Measurements from ENCODE around the gene PSMD1.
"Not testable (repeated sequence)": the region's sequence is repeated elsewhere in the genome, so short reads cannot be mapped to it uniquely, and the experiment has no call there.

Gene PSMD1

DNA sequence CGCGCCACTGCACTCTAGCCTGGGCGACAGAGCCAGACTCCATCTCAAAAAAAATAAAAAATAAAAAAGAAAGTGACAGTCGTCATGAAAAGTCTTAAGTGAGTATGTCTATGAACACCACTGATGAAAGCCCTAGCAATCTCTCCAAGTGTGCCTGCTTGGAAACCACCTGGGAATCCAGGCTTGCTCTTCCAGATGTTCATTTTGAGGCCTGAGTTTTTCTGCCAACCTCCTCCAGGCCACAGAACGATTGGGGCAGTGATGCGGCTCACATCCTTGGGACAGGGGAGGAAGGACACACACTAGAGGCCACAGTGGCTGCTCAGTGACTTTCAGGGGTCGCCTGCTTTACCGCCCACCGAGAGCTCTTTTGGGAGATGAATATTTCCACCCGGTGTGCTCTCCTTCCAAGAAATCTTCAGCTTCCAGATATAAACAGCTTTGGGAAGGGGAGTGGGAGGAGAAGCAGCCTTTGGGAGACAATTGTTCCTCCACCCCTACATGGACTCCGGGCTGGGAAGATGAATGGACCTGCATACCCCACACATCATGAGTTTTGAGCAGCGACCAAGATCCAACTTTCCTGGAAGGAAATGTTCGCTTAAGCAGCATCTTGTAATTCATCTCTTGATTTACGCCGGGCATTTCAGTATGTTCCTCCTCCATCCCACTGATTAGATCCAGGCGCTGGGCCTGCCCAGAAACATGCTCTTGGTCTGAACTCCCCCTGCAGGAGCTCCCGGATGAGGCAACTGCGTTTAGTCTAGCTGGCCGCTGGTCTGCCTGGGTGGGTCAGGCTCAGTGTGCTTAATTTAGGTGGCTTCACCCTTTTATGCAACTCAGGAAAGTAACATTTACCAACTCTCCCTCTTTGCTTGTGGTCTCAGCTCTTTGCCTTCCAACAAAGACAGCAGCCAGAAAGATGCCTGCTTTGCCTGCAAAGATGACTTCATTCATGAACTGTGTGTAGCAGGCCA, 135.5 kb downstream of the PSMD1 start:
- H3K36me3 Mint-ChIP-seq: no peaks in the 10 kb centered on the region
- DNase-seq: no peak
- H3K4me1 Mint-ChIP-seq: no peaks in the 10 kb centered on the region
- CTCF ChIA-PET: no interaction called here
- peaks cover 86% of the 10 kb centered on the region for H3K27me3 Mint-ChIP-seq
- no peaks in the 10 kb centered on the region for H3K9me3 Mint-ChIP-seq
- no peak overlapping the region for H3K4me3 Mint-ChIP-seq
- H3K27ac Mint-ChIP-seq: no peak overlapping the region

DNA sequence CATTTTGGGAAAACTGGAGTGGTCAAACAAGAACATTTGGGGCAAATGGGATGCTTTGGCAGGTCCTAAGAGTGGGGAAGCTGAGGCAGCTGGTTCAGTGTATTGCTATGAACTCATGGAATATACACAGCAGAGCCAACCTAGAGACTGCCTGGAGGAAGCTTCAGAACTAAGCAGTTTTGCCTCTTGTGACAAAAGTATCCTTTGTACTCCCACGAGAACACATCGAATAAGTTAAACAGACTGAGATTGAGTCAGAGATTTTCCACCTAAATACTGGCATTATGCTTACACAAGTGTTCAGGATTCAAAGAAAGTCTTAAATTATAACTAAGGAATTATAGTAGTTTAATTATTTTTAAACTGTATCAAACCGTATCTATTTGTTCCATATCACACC, 136.5 kb downstream of the PSMD1 start:
- Mint-ChIP-seq H3K4me3 (no peak overlapping the region), H3K36me3 (no peaks in the 10 kb centered on the region), H3K27ac (no peak overlapping the region), H3K27me3 (peaks cover 78% of the 10 kb centered on the region), H3K9me3 (no peaks in the 10 kb centered on the region), H3K4me1 (peaks cover 6% of the 10 kb centered on the region)
- no peak for DNase-seq
- CTCF ChIA-PET: no interaction called here

DNA sequence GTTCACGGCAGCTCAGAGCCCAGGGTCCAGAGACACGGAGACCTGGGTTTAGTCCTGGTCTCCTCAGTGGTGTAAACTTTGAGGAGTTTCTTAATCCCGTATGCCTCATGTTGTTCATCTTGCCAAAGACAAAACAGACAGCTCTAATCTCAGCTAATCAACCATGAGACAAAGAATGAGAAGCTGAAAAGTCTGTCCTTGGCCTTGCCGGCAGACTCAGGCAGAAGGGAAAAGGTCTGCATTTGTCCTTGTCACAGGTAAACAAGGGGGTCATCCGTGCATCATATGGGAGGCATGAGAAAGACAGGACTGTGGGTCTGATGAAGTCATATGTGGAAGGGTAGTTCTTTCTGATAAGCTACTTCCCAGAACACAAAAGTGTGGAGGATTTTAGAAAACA, 139.9 kb downstream of the PSMD1 start:
- Mint-ChIP-seq H3K27me3 (peaks cover 74% of the 10 kb centered on the region), H3K4me3 (peak overlapping the region; percentile 19), H3K36me3 (no peaks in the 10 kb centered on the region), H3K27ac (no peak overlapping the region), H3K9me3 (no peaks in the 10 kb centered on the region), H3K4me1 (peaks cover 13% of the 10 kb centered on the region)
- CTCF ChIA-PET: interaction anchor here (1.5 kb wide), 1 partner anchor 93 kb away, joined by 4 read pairs; no protein-coding TSS in a partner anchor
- no peak for DNase-seq

GRCh38 chr2:231197196-231197595, 140.5 kb downstream of the PSMD1 start:
- CTCF ChIA-PET: interaction anchor here (1.5 kb wide), 1 partner anchor 93 kb away, joined by 4 read pairs; no protein-coding TSS in a partner anchor
- Mint-ChIP-seq H3K27me3 (peaks cover 71% of the 10 kb centered on the region), H3K4me1 (peaks cover 13% of the 10 kb centered on the region), H3K4me3 (peak overlapping the region; percentile 85)
- not testable (repeated sequence) for H3K9me3 Mint-ChIP-seq, DNase-seq, H3K36me3 Mint-ChIP-seq, H3K27ac Mint-ChIP-seq

DNA sequence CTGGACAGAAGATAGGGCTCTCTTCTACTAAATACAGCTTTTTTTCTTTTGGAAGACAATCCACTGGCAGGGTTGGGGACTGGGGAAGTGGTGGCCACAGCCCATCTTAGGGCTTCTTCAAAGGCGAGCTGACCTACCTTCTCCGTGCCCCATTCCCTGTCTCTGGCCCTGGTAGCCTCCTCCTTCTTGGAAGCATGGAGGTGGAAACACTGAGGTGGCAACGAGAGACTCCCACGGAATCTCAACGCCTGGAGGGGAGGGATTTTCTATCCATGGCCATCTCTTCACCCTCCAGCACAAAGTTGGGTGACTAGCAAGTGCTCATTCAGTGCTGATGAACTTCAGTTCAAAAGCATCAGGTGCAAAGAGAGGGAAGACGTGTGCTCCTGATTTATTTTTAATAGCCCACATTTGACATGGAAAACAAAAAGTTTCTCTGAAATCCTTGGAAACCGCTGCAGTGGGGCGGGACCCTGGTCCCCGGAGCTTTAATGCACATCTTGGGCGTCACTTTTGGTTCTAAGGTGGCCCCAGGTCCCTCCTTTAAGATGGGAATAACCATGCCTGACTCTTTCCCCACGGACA, 141.1 kb downstream of the PSMD1 start:
- peaks cover 69% of the 10 kb centered on the region for H3K27me3 Mint-ChIP-seq
- no peaks in the 10 kb centered on the region for H3K36me3 Mint-ChIP-seq
- peaks cover 13% of the 10 kb centered on the region for H3K4me1 Mint-ChIP-seq
- CTCF ChIA-PET: interaction anchor here (1.5 kb wide), 1 partner anchor 94 kb away, joined by 4 read pairs; no protein-coding TSS in a partner anchor
- no peaks in the 10 kb centered on the region for H3K9me3 Mint-ChIP-seq
- H3K4me3 Mint-ChIP-seq: peak overlapping the region; percentile 85
- no peak overlapping the region for H3K27ac Mint-ChIP-seq
- DNase-seq: no peak

GRCh38 chr2:231198291-231199173, 141.9 kb downstream of the PSMD1 start, which contains the start of gene ARMC9:
Gene ARMC9, plus strand, starts transcription at chr2:231198631. Its CDS starts 7,608 bp downstream, at chr2:231206239.
- Mint-ChIP-seq H3K4me3 (peak within 1 kb of the TSS; percentile 85), H3K27ac (no peak within 1 kb of the TSS), H3K36me3 (no peaks in the 10 kb centered on the region)

GRCh38 chr2:231199219-231199618, 142.6 kb downstream of the PSMD1 start:
- DNase-seq: no peak
- CTCF ChIA-PET: no interaction called here
- Mint-ChIP-seq H3K4me1 (peaks cover 13% of the 10 kb centered on the region), H3K27me3 (peaks cover 66% of the 10 kb centered on the region), H3K27ac (no peak overlapping the region), H3K9me3 (no peaks in the 10 kb centered on the region), H3K4me3 (peak overlapping the region; percentile 80), H3K36me3 (no peaks in the 10 kb centered on the region)

More at GRCh38 chr2:231198291-231199173, 141.9 kb downstream of the PSMD1 start, which contains the start of gene ARMC9:
- H3K27me3 Mint-ChIP-seq: peaks cover 73% of the 10 kb centered on the region
- peak; percentile 83 for DNase-seq
- no peaks in the 10 kb centered on the region for H3K9me3 Mint-ChIP-seq
- CTCF ChIA-PET: no interaction called here
- peaks cover 13% of the 10 kb centered on the region for H3K4me1 Mint-ChIP-seq

- Mint-ChIP-seq H3K27ac (no peak overlapping the region), H3K36me3 (no peaks in the 10 kb centered on the region), H3K4me1 (peaks cover 13% of the 10 kb centered on the region), H3K27me3 (peaks cover 49% of the 10 kb centered on the region), H3K9me3 (no peaks in the 10 kb centered on the region), H3K4me3 (no peak overlapping the region)
- no peak for DNase-seq
- CTCF ChIA-PET: no interaction called here
Observed at GRCh38 chr2:231200805-231201474, 144.3 kb downstream of the PSMD1 start.

- H3K27me3 Mint-ChIP-seq: peaks cover 44% of the 10 kb centered on the region
- CTCF ChIA-PET: interaction anchor here (0.6 kb wide), 1 partner anchor 135 kb away, joined by 3 read pairs; no protein-coding TSS in a partner anchor
- H3K9me3 Mint-ChIP-seq: no peaks in the 10 kb centered on the region
- H3K36me3 Mint-ChIP-seq: no peaks in the 10 kb centered on the region
- H3K4me1 Mint-ChIP-seq: peaks cover 13% of the 10 kb centered on the region
- H3K4me3 Mint-ChIP-seq: no peak overlapping the region
- H3K27ac Mint-ChIP-seq: no peak overlapping the region
- DNase-seq: no peak
Observed at GRCh38 chr2:231201475-231201814, 144.8 kb downstream of the PSMD1 start.

DNA sequence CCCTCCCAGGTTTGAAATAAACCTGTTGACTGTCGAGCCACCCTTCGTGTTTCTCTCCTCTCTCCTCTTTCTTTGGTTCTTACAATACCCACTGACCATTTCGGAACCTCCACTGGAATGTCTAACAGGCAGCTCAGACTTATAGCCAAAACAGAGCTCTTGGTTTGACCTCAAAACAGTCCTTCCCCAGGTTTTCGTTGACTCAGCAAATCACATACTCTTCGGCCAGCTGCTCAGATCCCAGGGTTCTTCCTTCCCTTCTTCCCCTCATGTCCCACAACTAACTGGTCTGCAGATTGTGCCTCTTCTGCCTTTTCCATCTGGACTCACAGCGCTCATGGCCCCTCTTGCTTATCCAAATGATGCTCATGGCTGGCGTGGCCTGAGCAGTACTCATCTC, 146.4 kb downstream of the PSMD1 start:
- CTCF ChIA-PET: no interaction called here
- no peak overlapping the region for H3K4me3 Mint-ChIP-seq
- no peaks in the 10 kb centered on the region for H3K36me3 Mint-ChIP-seq
- DNase-seq: no peak
- H3K27ac Mint-ChIP-seq: no peak overlapping the region
- H3K4me1 Mint-ChIP-seq: peaks cover 7% of the 10 kb centered on the region
- H3K27me3 Mint-ChIP-seq: peaks cover 39% of the 10 kb centered on the region
- H3K9me3 Mint-ChIP-seq: no peaks in the 10 kb centered on the region

- no peak for DNase-seq
- CTCF ChIA-PET: no interaction called here
- H3K27ac Mint-ChIP-seq: no peak overlapping the region
- no peaks in the 10 kb centered on the region for H3K36me3 Mint-ChIP-seq
- H3K4me3 Mint-ChIP-seq: no peak overlapping the region
- H3K4me1 Mint-ChIP-seq: peaks cover 2% of the 10 kb centered on the region
- no peaks in the 10 kb centered on the region for H3K9me3 Mint-ChIP-seq
- H3K27me3 Mint-ChIP-seq: peaks cover 30% of the 10 kb centered on the region
Observed at GRCh38 chr2:231204146-231204545, 147.5 kb downstream of the PSMD1 start.

- Mint-ChIP-seq H3K9me3 (no peaks in the 10 kb centered on the region), H3K4me1 (no peaks in the 10 kb centered on the region), H3K36me3 (no peaks in the 10 kb centered on the region), H3K27ac (no peak overlapping the region), H3K4me3 (no peak overlapping the region), H3K27me3 (peaks cover 26% of the 10 kb centered on the region)
- no peak for DNase-seq
- CTCF ChIA-PET: no interaction called here
Observed at GRCh38 chr2:231204581-231204980, 147.9 kb downstream of the PSMD1 start.

DNA sequence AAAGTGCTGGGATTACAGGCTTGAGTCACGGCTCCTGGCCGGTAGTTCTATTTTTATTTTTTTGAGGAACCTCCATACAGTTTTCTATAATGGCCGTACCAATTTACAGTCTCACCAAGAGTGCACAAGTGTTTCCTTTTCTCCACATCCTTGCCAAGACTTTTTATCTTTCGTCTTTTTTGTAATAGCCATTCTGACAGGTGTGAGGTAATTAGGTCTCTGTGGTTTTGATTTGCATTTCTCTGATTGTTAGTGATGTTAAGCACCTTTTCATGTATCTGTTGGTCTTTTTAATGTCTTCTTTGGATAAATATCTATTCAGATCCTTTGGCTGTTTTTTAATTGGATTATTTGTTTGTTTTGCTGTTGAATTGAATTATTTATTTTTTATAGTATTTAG, 151.1 kb downstream of the PSMD1 start:
- Mint-ChIP-seq H3K4me3 (no peak overlapping the region), H3K27ac (no peak overlapping the region), H3K9me3 (no peaks in the 10 kb centered on the region), H3K4me1 (no peaks in the 10 kb centered on the region), H3K36me3 (no peaks in the 10 kb centered on the region), H3K27me3 (peaks cover 4% of the 10 kb centered on the region)
- DNase-seq: no peak
- CTCF ChIA-PET: no interaction called here

GRCh38 chr2:231210782-231211181, 154.1 kb downstream of the PSMD1 start:
- no peaks in the 10 kb centered on the region for H3K27me3 Mint-ChIP-seq
- no peak overlapping the region for H3K27ac Mint-ChIP-seq
- H3K36me3 Mint-ChIP-seq: no peaks in the 10 kb centered on the region
- no peaks in the 10 kb centered on the region for H3K9me3 Mint-ChIP-seq
- no peaks in the 10 kb centered on the region for H3K4me1 Mint-ChIP-seq
- no peak overlapping the region for H3K4me3 Mint-ChIP-seq
- DNase-seq: no peak
- CTCF ChIA-PET: no interaction called here
